ENCODE results near the gene DCC. TPM values are rescaled to one million over a fixed set of nuclear protein-coding genes. Genes with fewer than 3 reads are reported as not detected.
A peak's percentile ranks its signal among the peaks of the same experiment; 100 is the strongest.

Gene DCC
- polyA plus RNA-seq, 2 of the 4 experiments (the other 2 are of a cell fraction), result 0.12 TPM; not detected in 1

DNA sequence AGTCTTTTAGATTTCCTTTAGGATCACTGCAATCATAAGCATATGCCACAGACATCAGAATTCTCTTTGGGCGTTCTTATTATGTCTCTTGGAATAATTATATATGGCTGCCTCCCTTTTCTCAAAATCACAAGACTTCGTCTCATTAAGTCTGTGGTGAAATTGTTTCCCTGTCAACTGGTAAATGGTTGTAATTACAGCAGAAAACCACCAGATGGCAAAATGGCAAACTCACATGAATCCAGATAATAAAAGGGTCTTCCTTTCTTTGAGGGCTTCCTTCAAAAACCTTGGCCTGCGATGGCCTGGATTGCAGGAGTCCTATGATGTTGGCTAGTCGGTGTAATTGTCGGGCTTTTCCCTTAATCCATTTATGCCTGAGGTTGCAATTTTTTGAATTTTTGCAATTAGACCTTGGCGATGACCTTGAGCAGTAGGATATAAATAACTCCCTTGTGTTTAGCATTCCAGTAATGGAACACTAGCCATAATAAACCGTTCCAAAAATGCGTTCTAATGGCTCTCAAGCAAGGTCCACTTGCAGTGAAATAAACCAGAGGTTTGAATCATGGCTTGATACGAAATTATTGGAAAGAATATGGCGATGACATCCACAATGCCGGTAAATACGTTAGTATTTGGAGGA is 1228.1 kb downstream of the DCC start:
- Histone ChIP-seq H3K4me1 (no peaks in the 10 kb centered on the region), H3K4me3 (no peak overlapping the region), H3K27ac (no peak overlapping the region), H3K9me3 (no peaks in the 10 kb centered on the region), H3K4me2 (no peak overlapping the region)
- 20% methylated on average over 12 of the region's 12 CpGs for WGBS (ENCODE audit: missing lambda C conversion rate)
- ATAC-seq, result no peak
- no peak for TF ChIP-seq ELK1 (IDR thresholded peaks at IDR 0.05; ENCODE audit: low read depth, low read length)
- TF ChIP-seq HOXB13 (CRISPR knock-in tag; IDR thresholded peaks at IDR 0.05; ENCODE audit: low read depth), result no peak
- TF ChIP-seq, protein P1, sequence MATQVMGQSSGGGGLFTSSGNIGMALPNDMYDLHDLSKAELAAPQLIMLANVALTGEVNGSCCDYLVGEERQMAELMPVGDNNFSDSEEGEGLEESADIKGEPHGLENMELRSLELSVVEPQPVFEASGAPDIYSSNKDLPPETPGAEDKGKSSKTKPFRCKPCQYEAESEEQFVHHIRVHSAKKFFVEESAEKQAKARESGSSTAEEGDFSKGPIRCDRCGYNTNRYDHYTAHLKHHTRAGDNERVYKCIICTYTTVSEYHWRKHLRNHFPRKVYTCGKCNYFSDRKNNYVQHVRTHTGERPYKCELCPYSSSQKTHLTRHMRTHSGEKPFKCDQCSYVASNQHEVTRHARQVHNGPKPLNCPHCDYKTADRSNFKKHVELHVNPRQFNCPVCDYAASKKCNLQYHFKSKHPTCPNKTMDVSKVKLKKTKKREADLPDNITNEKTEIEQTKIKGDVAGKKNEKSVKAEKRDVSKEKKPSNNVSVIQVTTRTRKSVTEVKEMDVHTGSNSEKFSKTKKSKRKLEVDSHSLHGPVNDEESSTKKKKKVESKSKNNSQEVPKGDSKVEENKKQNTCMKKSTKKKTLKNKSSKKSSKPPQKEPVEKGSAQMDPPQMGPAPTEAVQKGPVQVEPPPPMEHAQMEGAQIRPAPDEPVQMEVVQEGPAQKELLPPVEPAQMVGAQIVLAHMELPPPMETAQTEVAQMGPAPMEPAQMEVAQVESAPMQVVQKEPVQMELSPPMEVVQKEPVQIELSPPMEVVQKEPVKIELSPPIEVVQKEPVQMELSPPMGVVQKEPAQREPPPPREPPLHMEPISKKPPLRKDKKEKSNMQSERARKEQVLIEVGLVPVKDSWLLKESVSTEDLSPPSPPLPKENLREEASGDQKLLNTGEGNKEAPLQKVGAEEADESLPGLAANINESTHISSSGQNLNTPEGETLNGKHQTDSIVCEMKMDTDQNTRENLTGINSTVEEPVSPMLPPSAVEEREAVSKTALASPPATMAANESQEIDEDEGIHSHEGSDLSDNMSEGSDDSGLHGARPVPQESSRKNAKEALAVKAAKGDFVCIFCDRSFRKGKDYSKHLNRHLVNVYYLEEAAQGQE (IDR thresholded peaks at IDR 0.05), result no peak
- no peak for TF ChIP-seq BHLHE40 (IDR thresholded peaks at IDR 0.05; ENCODE audit: low read depth, low read length)
- TF ChIP-seq, protein P2, sequence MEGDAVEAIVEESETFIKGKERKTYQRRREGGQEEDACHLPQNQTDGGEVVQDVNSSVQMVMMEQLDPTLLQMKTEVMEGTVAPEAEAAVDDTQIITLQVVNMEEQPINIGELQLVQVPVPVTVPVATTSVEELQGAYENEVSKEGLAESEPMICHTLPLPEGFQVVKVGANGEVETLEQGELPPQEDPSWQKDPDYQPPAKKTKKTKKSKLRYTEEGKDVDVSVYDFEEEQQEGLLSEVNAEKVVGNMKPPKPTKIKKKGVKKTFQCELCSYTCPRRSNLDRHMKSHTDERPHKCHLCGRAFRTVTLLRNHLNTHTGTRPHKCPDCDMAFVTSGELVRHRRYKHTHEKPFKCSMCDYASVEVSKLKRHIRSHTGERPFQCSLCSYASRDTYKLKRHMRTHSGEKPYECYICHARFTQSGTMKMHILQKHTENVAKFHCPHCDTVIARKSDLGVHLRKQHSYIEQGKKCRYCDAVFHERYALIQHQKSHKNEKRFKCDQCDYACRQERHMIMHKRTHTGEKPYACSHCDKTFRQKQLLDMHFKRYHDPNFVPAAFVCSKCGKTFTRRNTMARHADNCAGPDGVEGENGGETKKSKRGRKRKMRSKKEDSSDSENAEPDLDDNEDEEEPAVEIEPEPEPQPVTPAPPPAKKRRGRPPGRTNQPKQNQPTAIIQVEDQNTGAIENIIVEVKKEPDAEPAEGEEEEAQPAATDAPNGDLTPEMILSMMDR (IDR thresholded peaks at IDR 0.05), result peak; percentile 50
- no peak for TF ChIP-seq RNF2 (IDR thresholded peaks at IDR 0.05; ENCODE audit: borderline replicate concordance, low read depth)
- no peak for TF ChIP-seq KDM1A (IDR thresholded peaks at IDR 0.05; ENCODE audit: low read depth)
- TF ChIP-seq MAFK (IDR thresholded peaks at IDR 0.05; ENCODE audit: partially characterized antibody), result no peak
- peak; percentile 59; the same call in 2 of the 3 replicates for TF ChIP-seq SMC3 (IDR thresholded peaks at IDR 0.05)
- TF ChIP-seq FOSB (CRISPR knock-in tag; IDR thresholded peaks at IDR 0.05), result no peak
- no peak for TF ChIP-seq CHD2 (IDR thresholded peaks at IDR 0.05; ENCODE audit: low read length, partially characterized antibody)
- peak; percentile 33 to 36; a peak in 3 of 5 replicates for TF ChIP-seq RAD21 (conservative IDR thresholded peaks at IDR 0.05 in 1 of 2, IDR thresholded peaks at IDR 0.05 in 1 of 2)
- TF ChIP-seq FOSL2 (IDR thresholded peaks at IDR 0.05), result no peak
- no peak for TF ChIP-seq FOSL2 (CRISPR knock-in tag; IDR thresholded peaks at IDR 0.05)
- POLR2A ChIA-PET, result no interaction called here
- DNase-seq (ENCODE audit: low read depth in 1 of 2, low spot score in 1 of 2), result peak; percentile 6 to 21
- no peak for FAIRE-seq
- CTCF ChIA-PET, result interaction anchor here (0.6 to 1.5 kb wide), 4 partner anchors 22 to 560 kb away, joined by 3 to 4 read pairs (median 4); no protein-coding TSS in a partner anchor

Small RNA genes lying within 50 kb of the gene (small RNA-seq; reads per million reads assigned to genes)
- gene AC011155.1 (0 reads per million in 6 experiments), gene MIR4528 (0 reads per million in 6 experiments)

Measured in A549 (cell line).